GM12878 (cell line): Measurements from ENCODE around the gene KLF3. TPM values are rescaled to one million over a fixed set of nuclear protein-coding genes. Genes with fewer than 3 reads are reported as not detected.

Experiments
- ATAC-seq: fragments of 200-7000 bp; cut with Tn5 transposase; 3 replicates; pipeline ENCODE4 v1.9.1; 2020; ENCODE audit warnings: mild to moderate bottlenecking, moderate library complexity
- BruUV-seq: library from RNA; stranded (reverse); fragments of 400-500 nt; replicated peaks from 2 replicates; lab custom pipeline; 2021; lab: Mats Ljungman, UMichigan
- CTCF ChIA-PET: fragments of 300-600 bp; sonication (Branson Sonifier 250); formaldehyde crosslinking; extraction: SDS; loops from one replicate; lab custom pipeline; 2021; ENCODE audit warnings: inconsistent platforms; lab: Yijun Ruan, JAX
- POLR2A ChIA-PET: fragments of 350-600 bp; formaldehyde crosslinking; extraction: SDS; loops from one replicate; lab custom pipeline; 2021; ENCODE audit warnings: inconsistent platforms; lab: Charles Lee
- RAD21 ChIA-PET: fragments of 300-600 bp; sonication (Branson Sonifier 250); formaldehyde crosslinking; loops from one replicate; lab custom pipeline; 2023; ENCODE audit warnings: antibody characterized with exemption; ENCODE audit not compliant: unreplicated experiment; lab: Charles Lee
- SMC1A ChIA-PET: fragments of 300-600 bp; sonication (Branson Sonifier 250); formaldehyde crosslinking; loops from one replicate; lab custom pipeline; 2023; ENCODE audit not compliant: unreplicated experiment, uncharacterized antibody; lab: Charles Lee
- DNase-seq: peaks from one replicate; pipeline ENCODE4 v3.0.0-alpha.2; 2011; ENCODE audit warnings: low read depth, low spot score
- FAIRE-seq: peaks from 3 replicates; lab custom pipeline; 2011; peaks lifted over from hg19 to GRCh38; lab: Jason Lieb, UNC
- H2AFZ ChIP-seq: 2 replicates; pipeline ENCODE4 v1.6.0; 2011; ENCODE audit warnings: low read depth, low read length, control low read depth; ENCODE audit not compliant: control insufficient read depth
- H3K27ac ChIP-seq: 2 replicates; pipeline ENCODE4 v1.5.1; 2011; ENCODE audit warnings: control low read depth; ENCODE audit not compliant: control insufficient read depth, insufficient read depth
- H3K27me3 ChIP-seq, 2 experiments: replicated peaks in 1 of 2; 2 replicates each; pipeline versions ENCODE4 v1.6.0 to v1.6.1; 2011; ENCODE audit warnings: low read length in 1 of 2; ENCODE audit not compliant: control insufficient read depth in 2 of 2, insufficient read depth in 2 of 2
- H3K36me3 ChIP-seq, 2 experiments: 2 replicates each; pipeline ENCODE4 v1.5.1; 2011; ENCODE audit warnings: low read length in 1 of 2; ENCODE audit not compliant: control insufficient read depth in 2 of 2, insufficient read depth in 2 of 2
- H3K4me1 ChIP-seq: 2 replicates; pipeline ENCODE4 v1.6.1; 2011; ENCODE audit warnings: mild to moderate bottlenecking, low read length, moderate library complexity, mixed read lengths; ENCODE audit not compliant: control insufficient read depth, insufficient read depth
- H3K4me2 ChIP-seq: 2 replicates; pipeline ENCODE4 v1.6.0; 2011; ENCODE audit warnings: control low read depth; ENCODE audit not compliant: control insufficient read depth, insufficient read depth
- H3K4me3 ChIP-seq: fragments of 200-600 bp; sonication (generic); 2 replicates; pipeline ENCODE4 v1.5.1; 2016
- H3K79me2 ChIP-seq: 2 replicates; pipeline ENCODE4 v1.6.0; 2011; ENCODE audit warnings: low read length; ENCODE audit not compliant: control insufficient read depth, insufficient read depth
- H3K9ac ChIP-seq: 2 replicates; pipeline ENCODE4 v1.8.0; 2011; ENCODE audit warnings: low read length, control low read depth, mixed read lengths; ENCODE audit not compliant: control insufficient read depth, insufficient read depth
- H3K9me3 ChIP-seq: replicated peaks from 3 replicates; pipeline ENCODE4 v1.5.1; 2011; ENCODE audit warnings: mild to moderate bottlenecking, low read length; ENCODE audit not compliant: control insufficient read depth, insufficient read depth
- H4K20me1 ChIP-seq: 2 replicates; pipeline ENCODE4 v1.6.0; 2011; ENCODE audit not compliant: control insufficient read depth, insufficient read depth
- CEBPB ChIP-seq, 2 experiments: fragments of 150-350 bp in 1 of 2; IDR thresholded peaks; 2 replicates each; pipeline ENCODE4 v1.6.1; 2012 to 2014; ENCODE audit warnings: low read depth in 2 of 2, low read length in 2 of 2, borderline replicate concordance in 1 of 2, inconsistent platforms in 1 of 2
- JUND ChIP-seq: IDR thresholded peaks from 2 replicates; pipeline ENCODE4 v1.6.1; 2012; ENCODE audit warnings: low read depth, mild to moderate bottlenecking, low read length, improper control_type of control experiment, moderate library complexity
- KLF5 ChIP-seq: fragments of 450-650 bp; IDR thresholded peaks from 2 replicates; pipeline ENCODE4 v1.6.1; 2014; ENCODE audit warnings: mild to moderate bottlenecking; ENCODE audit not compliant: partially characterized antibody
- SRF ChIP-seq, 2 experiments: IDR thresholded peaks; 2 replicates each; pipeline ENCODE4 v1.6.1; 2011; ENCODE audit warnings: low read depth in 2 of 2, low read length in 2 of 2, mild to moderate bottlenecking in 1 of 2, moderate library complexity in 1 of 2
- WGBS: methylation state at CpG from one replicate; pipeline ENCODE4 v1.1.6; 2016; ENCODE audit warnings: low lambda C conversion rate; ENCODE audit not compliant: insufficient replicate concordance, insufficient coverage; ENCODE audit errors: missing lambda C conversion rate; 5-methylcytosine and 5-hydroxymethylcytosine counted together
- in situ Hi-C: fragments of 300-500 bp; cut with MboI; formaldehyde crosslinking; loops from 9 replicates; pipeline ENCODE4 v1.14.3; 2018; ENCODE audit warnings: mixed read lengths
- intact Hi-C: fragments of 100-400 bp; cut with micrococcal nuclease; formaldehyde crosslinking; loops from one replicate; pipeline ENCODE4 v1.14.2; 2022; ENCODE audit not compliant: unreplicated experiment
- polyA plus RNA-seq, 11 experiments: library from polyadenylated mRNA; depleted of rRNA in 4 of 11; unstranded in 6 of 11; stranded (reverse) in 5 of 11; fragments of >200 nt; fragmentation: Nextera tagmentation in 4 of 11; fragmentation: Illumina TruSeq in 1 of 11; extraction: Ambion mirVana in 4 of 11; extraction: Trizol in 1 of 11; gene quantifications; 1 replicate in 1 of 11; 2 replicates in 10 of 11; pipeline versions ENCODE4 v1.2.1 to v1.2.3, GENCODE V29; 2011 to 2016; ENCODE audit warnings: inconsistent platforms in 2 of 11, missing spikeins in 2 of 11, low read depth in 1 of 11
- total RNA-seq, 4 experiments: library from RNA; depleted of rRNA in 3 of 4; stranded (reverse); fragments of >200 nt in 3 of 4; fragmentation: Illumina TruSeq in 1 of 4; extraction: Trizol in 1 of 4; gene quantifications; 2 replicates each; pipeline versions ENCODE4 v1.2.1 to v1.2.3, GENCODE V29; 2013 to 2021
- TF ChIP-seq, protein P1 (sequence below): fragments of 450-650 bp; IDR thresholded peaks from 2 replicates; pipeline ENCODE4 v1.6.1; 2018; ENCODE audit warnings: mild to moderate bottlenecking, low read depth, moderate library complexity; ENCODE audit not compliant: partially characterized antibody
- TF ChIP-seq, protein P2 (sequence below): fragments of 450-650 bp; IDR thresholded peaks from 2 replicates; pipeline ENCODE4 v1.6.1; 2018; ENCODE audit warnings: borderline replicate concordance, mild to moderate bottlenecking; ENCODE audit not compliant: partially characterized antibody
- TF ChIP-seq, protein P3 (sequence below): fragments of 450-650 bp; IDR thresholded peaks from 2 replicates; pipeline ENCODE4 v1.6.1; 2017; ENCODE audit warnings: mild to moderate bottlenecking, low read depth, inconsistent platforms; ENCODE audit not compliant: poor library complexity, severe bottlenecking
- TF ChIP-seq, protein P4 (sequence below): fragments of 450-650 bp; IDR thresholded peaks from 2 replicates; pipeline ENCODE4 v1.6.1; 2017; ENCODE audit warnings: mild to moderate bottlenecking, moderate library complexity

The KLF3 gene
- total and polyA plus RNA-seq, 10 of the 15 experiments (the other 5 are each of a cell fraction or from before 2014, with no cell fraction given) = 1.4 to 5.8 (median 2.1) TPM

DNA sequence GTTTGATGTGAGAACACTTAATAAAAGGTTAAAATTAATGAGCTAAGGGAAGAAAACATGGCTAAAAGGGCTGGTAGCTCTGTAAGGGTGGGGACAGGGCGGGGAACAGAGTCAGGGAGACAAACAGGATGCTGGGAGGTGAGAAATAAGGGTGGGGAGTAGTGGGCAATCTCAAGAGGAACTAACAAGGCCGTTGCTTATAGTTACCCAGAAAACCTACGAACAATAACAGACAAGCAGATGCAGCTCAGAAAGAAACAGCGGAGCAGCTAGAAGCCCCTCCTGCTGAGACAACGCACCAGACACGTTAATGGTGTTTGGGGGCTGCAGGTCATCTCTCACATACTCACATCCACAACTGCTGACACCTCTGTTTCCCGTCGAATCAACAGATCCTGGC lies 9.7 kb upstream of the KLF3 start:
- Histone ChIP-seq H3K27ac (no peak overlapping the region), H3K4me1 (no peaks in the 10 kb centered on the region), H4K20me1 (no peaks in the 10 kb centered on the region), H3K4me3 (no peak overlapping the region), H3K79me2 (no peaks in the 10 kb centered on the region), H3K4me2 (no peak overlapping the region), H3K9me3 (no peaks in the 10 kb centered on the region), H3K36me3 (no peaks in the 10 kb centered on the region), H3K27me3 (no peaks in the 10 kb centered on the region; a peak in 2 of 4 replicates), H2AFZ (no peak overlapping the region; the same call in 1 of the 2 replicates), H3K9ac (no peak overlapping the region)
- FAIRE-seq (no peak), ATAC-seq (no peak), DNase-seq (no peak)
- BruUV-seq = no TSS peak
- WGBS = 14% methylated on average over 8 of the region's 8 CpGs
- ChIA-PET SMC1A (interaction anchor here (0.6 to 0.7 kb wide), 3 partner anchors 41 to 476 kb away, joined by 3 read pairs; no protein-coding TSS in a partner anchor), CTCF (interaction anchor here (1.6 kb wide), 1 partner anchor 21 kb away, joined by 4 read pairs; no protein-coding TSS in a partner anchor), RAD21 (no interaction called here), POLR2A (no interaction called here)
- in situ Hi-C loops (no loop called here), intact Hi-C loops (no loop called here)
- TF ChIP-seq, protein P1, sequence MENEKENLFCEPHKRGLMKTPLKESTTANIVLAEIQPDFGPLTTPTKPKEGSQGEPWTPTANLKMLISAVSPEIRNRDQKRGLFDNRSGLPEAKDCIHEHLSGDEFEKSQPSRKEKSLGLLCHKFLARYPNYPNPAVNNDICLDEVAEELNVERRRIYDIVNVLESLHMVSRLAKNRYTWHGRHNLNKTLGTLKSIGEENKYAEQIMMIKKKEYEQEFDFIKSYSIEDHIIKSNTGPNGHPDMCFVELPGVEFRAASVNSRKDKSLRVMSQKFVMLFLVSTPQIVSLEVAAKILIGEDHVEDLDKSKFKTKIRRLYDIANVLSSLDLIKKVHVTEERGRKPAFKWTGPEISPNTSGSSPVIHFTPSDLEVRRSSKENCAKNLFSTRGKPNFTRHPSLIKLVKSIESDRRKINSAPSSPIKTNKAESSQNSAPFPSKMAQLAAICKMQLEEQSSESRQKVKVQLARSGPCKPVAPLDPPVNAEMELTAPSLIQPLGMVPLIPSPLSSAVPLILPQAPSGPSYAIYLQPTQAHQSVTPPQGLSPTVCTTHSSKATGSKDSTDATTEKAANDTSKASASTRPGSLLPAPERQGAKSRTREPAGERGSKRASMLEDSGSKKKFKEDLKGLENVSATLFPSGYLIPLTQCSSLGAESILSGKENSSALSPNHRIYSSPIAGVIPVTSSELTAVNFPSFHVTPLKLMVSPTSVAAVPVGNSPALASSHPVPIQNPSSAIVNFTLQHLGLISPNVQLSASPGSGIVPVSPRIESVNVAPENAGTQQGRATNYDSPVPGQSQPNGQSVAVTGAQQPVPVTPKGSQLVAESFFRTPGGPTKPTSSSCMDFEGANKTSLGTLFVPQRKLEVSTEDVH = no peak
- no peak for TF ChIP-seq JUND
- TF ChIP-seq, protein P2, sequence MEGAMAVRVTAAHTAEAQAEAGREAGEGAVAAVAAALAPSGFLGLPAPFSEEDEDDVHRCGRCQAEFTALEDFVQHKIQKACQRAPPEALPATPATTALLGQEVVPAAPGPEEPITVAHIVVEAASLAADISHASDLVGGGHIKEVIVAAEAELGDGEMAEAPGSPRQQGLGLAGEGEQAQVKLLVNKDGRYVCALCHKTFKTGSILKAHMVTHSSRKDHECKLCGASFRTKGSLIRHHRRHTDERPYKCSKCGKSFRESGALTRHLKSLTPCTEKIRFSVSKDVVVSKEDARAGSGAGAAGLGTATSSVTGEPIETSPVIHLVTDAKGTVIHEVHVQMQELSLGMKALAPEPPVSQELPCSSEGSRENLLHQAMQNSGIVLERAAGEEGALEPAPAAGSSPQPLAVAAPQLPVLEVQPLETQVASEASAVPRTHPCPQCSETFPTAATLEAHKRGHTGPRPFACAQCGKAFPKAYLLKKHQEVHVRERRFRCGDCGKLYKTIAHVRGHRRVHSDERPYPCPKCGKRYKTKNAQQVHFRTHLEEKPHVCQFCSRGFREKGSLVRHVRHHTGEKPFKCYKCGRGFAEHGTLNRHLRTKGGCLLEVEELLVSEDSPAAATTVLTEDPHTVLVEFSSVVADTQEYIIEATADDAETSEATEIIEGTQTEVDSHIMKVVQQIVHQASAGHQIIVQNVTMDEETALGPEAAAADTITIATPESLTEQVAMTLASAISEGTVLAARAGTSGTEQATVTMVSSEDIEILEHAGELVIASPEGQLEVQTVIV = no peak
- no peak for TF ChIP-seq SRF (IDR thresholded peaks at IDR 0.05; ENCODE audit: low read depth in 2 of 2, low read length in 2 of 2)
- TF ChIP-seq, protein P3, sequence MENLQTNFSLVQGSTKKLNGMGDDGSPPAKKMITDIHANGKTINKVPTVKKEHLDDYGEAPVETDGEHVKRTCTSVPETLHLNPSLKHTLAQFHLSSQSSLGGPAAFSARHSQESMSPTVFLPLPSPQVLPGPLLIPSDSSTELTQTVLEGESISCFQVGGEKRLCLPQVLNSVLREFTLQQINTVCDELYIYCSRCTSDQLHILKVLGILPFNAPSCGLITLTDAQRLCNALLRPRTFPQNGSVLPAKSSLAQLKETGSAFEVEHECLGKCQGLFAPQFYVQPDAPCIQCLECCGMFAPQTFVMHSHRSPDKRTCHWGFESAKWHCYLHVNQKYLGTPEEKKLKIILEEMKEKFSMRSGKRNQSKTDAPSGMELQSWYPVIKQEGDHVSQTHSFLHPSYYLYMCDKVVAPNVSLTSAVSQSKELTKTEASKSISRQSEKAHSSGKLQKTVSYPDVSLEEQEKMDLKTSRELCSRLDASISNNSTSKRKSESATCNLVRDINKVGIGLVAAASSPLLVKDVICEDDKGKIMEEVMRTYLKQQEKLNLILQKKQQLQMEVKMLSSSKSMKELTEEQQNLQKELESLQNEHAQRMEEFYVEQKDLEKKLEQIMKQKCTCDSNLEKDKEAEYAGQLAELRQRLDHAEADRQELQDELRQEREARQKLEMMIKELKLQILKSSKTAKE = no peak
- TF ChIP-seq CEBPB (IDR thresholded peaks at IDR 0.05; ENCODE audit: borderline replicate concordance in 1 of 2, low read depth in 2 of 2, low read length in 2 of 2) = no peak
- TF ChIP-seq, protein P4, sequence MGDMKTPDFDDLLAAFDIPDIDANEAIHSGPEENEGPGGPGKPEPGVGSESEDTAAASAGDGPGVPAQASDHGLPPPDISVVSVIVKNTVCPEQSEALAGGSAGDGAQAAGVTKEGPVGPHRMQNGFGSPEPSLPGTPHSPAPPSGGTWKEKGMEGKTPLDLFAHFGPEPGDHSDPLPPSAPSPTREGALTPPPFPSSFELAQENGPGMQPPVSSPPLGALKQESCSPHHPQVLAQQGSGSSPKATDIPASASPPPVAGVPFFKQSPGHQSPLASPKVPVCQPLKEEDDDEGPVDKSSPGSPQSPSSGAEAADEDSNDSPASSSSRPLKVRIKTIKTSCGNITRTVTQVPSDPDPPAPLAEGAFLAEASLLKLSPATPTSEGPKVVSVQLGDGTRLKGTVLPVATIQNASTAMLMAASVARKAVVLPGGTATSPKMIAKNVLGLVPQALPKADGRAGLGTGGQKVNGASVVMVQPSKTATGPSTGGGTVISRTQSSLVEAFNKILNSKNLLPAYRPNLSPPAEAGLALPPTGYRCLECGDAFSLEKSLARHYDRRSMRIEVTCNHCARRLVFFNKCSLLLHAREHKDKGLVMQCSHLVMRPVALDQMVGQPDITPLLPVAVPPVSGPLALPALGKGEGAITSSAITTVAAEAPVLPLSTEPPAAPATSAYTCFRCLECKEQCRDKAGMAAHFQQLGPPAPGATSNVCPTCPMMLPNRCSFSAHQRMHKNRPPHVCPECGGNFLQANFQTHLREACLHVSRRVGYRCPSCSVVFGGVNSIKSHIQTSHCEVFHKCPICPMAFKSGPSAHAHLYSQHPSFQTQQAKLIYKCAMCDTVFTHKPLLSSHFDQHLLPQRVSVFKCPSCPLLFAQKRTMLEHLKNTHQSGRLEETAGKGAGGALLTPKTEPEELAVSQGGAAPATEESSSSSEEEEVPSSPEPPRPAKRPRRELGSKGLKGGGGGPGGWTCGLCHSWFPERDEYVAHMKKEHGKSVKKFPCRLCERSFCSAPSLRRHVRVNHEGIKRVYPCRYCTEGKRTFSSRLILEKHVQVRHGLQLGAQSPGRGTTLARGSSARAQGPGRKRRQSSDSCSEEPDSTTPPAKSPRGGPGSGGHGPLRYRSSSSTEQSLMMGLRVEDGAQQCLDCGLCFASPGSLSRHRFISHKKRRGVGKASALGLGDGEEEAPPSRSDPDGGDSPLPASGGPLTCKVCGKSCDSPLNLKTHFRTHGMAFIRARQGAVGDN = no peak
- TF ChIP-seq KLF5 = no peak
